Sigmoid colon (tissue), 7 donors: ENCODE data around the gene APPBP2. TPM values are rescaled to one million over a fixed set of nuclear protein-coding genes. Genes with fewer than 3 reads are reported as not detected.
"Not testable (repeated sequence)": the region's sequence is repeated elsewhere in the genome, so short reads cannot be mapped to it uniquely, and the experiment has no call there.

Experiments used
- DNase-seq: peaks from one replicate; pipeline ENCODE4 v3.0.0-alpha.2; 2019
- H3K27ac ChIP-seq, 4 donors: fragments of 200-600 bp; sonication (generic); one replicate each; pipeline ENCODE4 v1.5.1; 2016 to 2019; ENCODE audit warnings: mild to moderate bottlenecking in 1 of 4
- H3K27me3 ChIP-seq, 3 donors: fragments of 200-600 bp; sonication (generic); one replicate each; pipeline ENCODE4 v1.5.1; 2019; ENCODE audit warnings: mild to moderate bottlenecking in 1 of 3
- H3K36me3 ChIP-seq, 4 donors: fragments of 200-600 bp; sonication (generic); one replicate each; pipeline ENCODE4 v1.5.1; 2016 to 2019
- H3K4me1 ChIP-seq, 4 donors: fragments of 200-600 bp; sonication (generic); one replicate each; pipeline ENCODE4 v1.5.1; 2017 to 2019
- H3K4me3 ChIP-seq, 4 donors: fragments of 200-600 bp; sonication (generic); one replicate each; pipeline ENCODE4 v1.5.1; 2017 to 2019; ENCODE audit warnings: mild to moderate bottlenecking in 2 of 4, moderate library complexity in 1 of 4
- H3K9me3 ChIP-seq, 4 donors: fragments of 200-600 bp in 3 of 4; sonication (generic) in 3 of 4; one replicate each; pipeline versions ENCODE4 v1.5.1 to v1.6.1; 2013 to 2019
- CTCF ChIP-seq, 4 experiments: fragments of 450-650 bp in 3 of 4; fragments of 200-600 bp in 1 of 4; IDR thresholded peaks; one replicate each; pipeline ENCODE4 v1.5.1; 2016 to 2019; ENCODE audit warnings: antibody characterized with exemption in 4 of 4, mild to moderate bottlenecking in 3 of 4, moderate library complexity in 2 of 4
- EP300 ChIP-seq, 4 donors: sonication (generic); formaldehyde crosslinking; IDR thresholded peaks; one replicate each; pipeline ENCODE4 v1.6.1; 2017; ENCODE audit warnings: antibody characterized with exemption in 4 of 4
- POLR2A ChIP-seq, 2 donors: fragments of 450-650 bp; IDR thresholded peaks; one replicate each; pipeline ENCODE4 v1.6.1; 2016; ENCODE audit warnings: antibody characterized with exemption in 2 of 2, mild to moderate bottlenecking in 2 of 2, moderate library complexity in 2 of 2
- POLR2AphosphoS5 ChIP-seq, 4 donors: sonication (generic); formaldehyde crosslinking; IDR thresholded peaks; one replicate each; pipeline ENCODE4 v1.6.1; 2017; ENCODE audit warnings: antibody characterized with exemption in 4 of 4
- WGBS, 2 donors: extraction: QIAGEN DNeasy Blood & Tissue Kit; methylation state at CpG; one replicate each; pipeline ENCODE4 v1.1.7; 2013; 5-methylcytosine and 5-hydroxymethylcytosine counted together
- intact Hi-C: fragments of 100-400 bp; cut with DNase I; formaldehyde crosslinking; loops from one replicate; pipeline ENCODE4 v1.15.1; 2023
- polyA plus RNA-seq, 3 donors: library from polyadenylated mRNA; stranded (reverse); fragments of 200-250 nt; gene quantifications; one replicate each; pipeline ENCODE4 v1.2.3, GENCODE V29; 2013
- total RNA-seq, 4 donors: library from RNA; depleted of rRNA; stranded (reverse); fragments of >200 nt; gene quantifications; one replicate each; pipeline ENCODE4 v1.1.0, GENCODE V29; 2016
- donor health status: healthy with polysubstance abuse.
- donor health status: Bipolar disorder and iron deficiency.
- donor health status: healthy.

The APPBP2 gene
- total and polyA plus RNA-seq, 7 donors, result 7.9 to 36.0 (median 26.2) TPM

- DNase-seq, result no peak
- intact Hi-C loops, result loop anchor here (2.0 kb wide), 1 partner anchor 45 kb away; no protein-coding TSS in a partner anchor
- Histone ChIP-seq H3K27ac (peak overlapping the region; percentile 98 to 99 (median 98)), H3K36me3 (peaks cover 0 to 14% (median 2%) of the 10 kb centered on the region in 4 donors), H3K27me3 (no peaks in the 10 kb centered on the region), H3K4me1 (peaks cover 0 to 50% (median 44%) of the 10 kb centered on the region in 4 donors), H3K9me3 (no peaks in the 10 kb centered on the region), H3K4me3 (peak overlapping the region in 2 of 4 donors; percentile 85 to 90)
- WGBS, 2 donors, result 3 to 15% methylated on average over 1 of the region's 1 CpG
- no peak for TF ChIP-seq POLR2AphosphoS5 (IDR thresholded peaks at IDR 0.05)
- TF ChIP-seq POLR2A (IDR thresholded peaks at IDR 0.05), result no peak
- TF ChIP-seq CTCF (IDR thresholded peaks at IDR 0.05), result no peak
- TF ChIP-seq EP300 (IDR thresholded peaks at IDR 0.05), result no peak
These were observed 2.2 kb downstream of the APPBP2 start for GRCh38 chr17:60523822-60524221.

GRCh38 chr17:60522889-60523626, 3.0 kb downstream of the APPBP2 start:
- DNase-seq, result no peak
- TF ChIP-seq CTCF (IDR thresholded peaks at IDR 0.05), result no peak
- TF ChIP-seq POLR2A (IDR thresholded peaks at IDR 0.05), result no peak
- TF ChIP-seq POLR2AphosphoS5 (IDR thresholded peaks at IDR 0.05), result no peak
- no peak for TF ChIP-seq EP300 (IDR thresholded peaks at IDR 0.05)
- peak overlapping the region in 2 of 4 donors; percentile 98 to 99 for H3K27ac ChIP-seq

GRCh38 chr17:60519795-60520194, 6.2 kb downstream of the APPBP2 start:
- peaks cover 0 to 46% (median 42%) of the 10 kb centered on the region in 4 donors for H3K4me1 ChIP-seq
- H3K27ac ChIP-seq, result no peak overlapping the region
- H3K9me3 ChIP-seq, result no peaks in the 10 kb centered on the region
- TF ChIP-seq POLR2A (IDR thresholded peaks at IDR 0.05) (no peak), CTCF (IDR thresholded peaks at IDR 0.05) (no peak), POLR2AphosphoS5 (IDR thresholded peaks at IDR 0.05) (no peak), EP300 (IDR thresholded peaks at IDR 0.05) (no peak)
- intact Hi-C loops, result no loop called here
- H3K4me3 ChIP-seq, result no peak overlapping the region
- H3K36me3 ChIP-seq, result peaks cover 0 to 16% (median 2%) of the 10 kb centered on the region in 4 donors
- no peak for DNase-seq
- H3K27me3 ChIP-seq, result no peaks in the 10 kb centered on the region
- WGBS, 2 donors, result 98 to 99% methylated on average over 4 of the region's 4 CpGs

More at GRCh38 chr17:60522889-60523626, 3.0 kb downstream of the APPBP2 start:
- Histone ChIP-seq H3K27me3 (no peaks in the 10 kb centered on the region), H3K4me1 (peaks cover 0 to 50% (median 45%) of the 10 kb centered on the region in 4 donors), H3K36me3 (peaks cover 0 to 16% (median 2%) of the 10 kb centered on the region in 4 donors), H3K4me3 (peak overlapping the region in 1 of 4 donors; percentile 85), H3K9me3 (no peaks in the 10 kb centered on the region)
- intact Hi-C loops, result no loop called here
- 84 to 89% methylated on average over 3 of the region's 3 CpGs for WGBS, 2 donors

GRCh38 chr17:60515683-60516082, 10.4 kb downstream of the APPBP2 start:
- 47 to 84% methylated on average over 6 of the region's 6 CpGs for WGBS, 2 donors
- H3K4me3 ChIP-seq, H3K27me3 ChIP-seq, H3K9me3 ChIP-seq, intact Hi-C loops, H3K27ac ChIP-seq, DNase-seq: not testable (repeated sequence)
- Histone ChIP-seq H3K4me1 (peaks cover 0 to 11% (median 5%) of the 10 kb centered on the region in 4 donors), H3K36me3 (peaks cover 0 to 16% (median 2%) of the 10 kb centered on the region in 4 donors)

- peaks cover 0 to 16% (median 2%) of the 10 kb centered on the region in 4 donors for H3K36me3 ChIP-seq
These were observed 10.8 kb downstream of the APPBP2 start for GRCh38 chr17:60515199-60515598.

More at GRCh38 chr17:60515199-60515598, 10.8 kb downstream of the APPBP2 start:
- H3K27ac ChIP-seq, intact Hi-C loops, H3K4me3 ChIP-seq, H3K9me3 ChIP-seq, DNase-seq, H3K27me3 ChIP-seq: not testable (repeated sequence)
- H3K4me1 ChIP-seq, result peaks cover 0 to 12% (median 3%) of the 10 kb centered on the region in 4 donors
- WGBS, 2 donors, result 97% methylated on average over 5 of the region's 5 CpGs
